NT2/D1 (cell line): Measurements from ENCODE around the gene NOG.

Source experiments
- YY1 ChIP-seq: IDR thresholded peaks from 2 replicates; pipeline ENCODE4 v1.6.1; 2011; ENCODE audit not compliant: insufficient read length, insufficient read depth
- ZNF274 ChIP-seq: IDR thresholded peaks from 2 replicates; pipeline ENCODE4 v1.6.1; 2011; ENCODE audit warnings: mild to moderate bottlenecking, low read depth, low read length

- TF ChIP-seq ZNF274 (no peak), YY1 (no peak)
Measured at GRCh38 chr17:56587298-56587697, 6.2 kb upstream of the NOG start.
